GM18499 (cell line): Measurements from ENCODE around the gene CFAP410.
"Not testable (repeated sequence)": the region's sequence is repeated elsewhere in the genome, so short reads cannot be mapped to it uniquely, and the experiment has no call there.

Experiments used
- ATAC-seq: cut with Tn5 transposase; IDR thresholded peaks from one replicate; pipeline ENCODE4 v1.9.1; 2021; ENCODE audit warnings: moderate number of reproducible peaks; ENCODE audit not compliant: insufficient read depth, unreplicated experiment

Gene CFAP410

DNA sequence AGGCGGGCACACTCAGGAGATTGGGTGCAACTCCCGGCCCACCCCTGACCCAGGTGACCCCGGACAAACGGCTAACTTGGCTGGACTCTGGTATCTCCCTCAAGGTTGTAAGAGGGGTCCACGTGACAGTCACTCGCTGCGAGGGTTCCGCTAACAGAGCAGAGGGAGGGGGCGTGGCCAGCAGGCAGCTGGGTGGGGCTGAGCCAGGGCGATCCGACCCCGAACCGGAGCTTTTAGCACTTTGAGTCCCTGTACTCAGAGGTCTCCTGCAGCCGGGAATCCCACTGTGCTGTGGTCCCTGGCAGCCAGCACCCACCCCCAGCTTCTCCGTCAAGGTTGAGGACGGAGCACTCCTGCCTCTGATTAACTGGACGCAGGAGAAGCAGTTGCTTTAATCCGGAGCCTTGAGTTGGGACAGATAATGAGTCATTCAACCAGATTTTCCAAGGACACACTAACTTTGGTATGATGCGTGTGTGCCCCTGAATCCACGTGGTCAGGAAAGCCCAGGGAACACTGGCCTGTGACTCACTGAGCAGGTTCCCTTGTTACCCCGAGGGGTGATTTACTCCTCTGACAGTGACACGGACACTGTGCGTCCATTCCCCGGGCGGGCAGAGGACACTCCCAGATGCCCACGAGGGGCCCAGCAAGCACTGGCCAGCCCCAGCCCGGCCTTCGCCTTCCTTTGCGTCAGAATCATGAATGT lies 31.0 kb upstream of the CFAP410 start:
- ATAC-seq = no peak

DNA sequence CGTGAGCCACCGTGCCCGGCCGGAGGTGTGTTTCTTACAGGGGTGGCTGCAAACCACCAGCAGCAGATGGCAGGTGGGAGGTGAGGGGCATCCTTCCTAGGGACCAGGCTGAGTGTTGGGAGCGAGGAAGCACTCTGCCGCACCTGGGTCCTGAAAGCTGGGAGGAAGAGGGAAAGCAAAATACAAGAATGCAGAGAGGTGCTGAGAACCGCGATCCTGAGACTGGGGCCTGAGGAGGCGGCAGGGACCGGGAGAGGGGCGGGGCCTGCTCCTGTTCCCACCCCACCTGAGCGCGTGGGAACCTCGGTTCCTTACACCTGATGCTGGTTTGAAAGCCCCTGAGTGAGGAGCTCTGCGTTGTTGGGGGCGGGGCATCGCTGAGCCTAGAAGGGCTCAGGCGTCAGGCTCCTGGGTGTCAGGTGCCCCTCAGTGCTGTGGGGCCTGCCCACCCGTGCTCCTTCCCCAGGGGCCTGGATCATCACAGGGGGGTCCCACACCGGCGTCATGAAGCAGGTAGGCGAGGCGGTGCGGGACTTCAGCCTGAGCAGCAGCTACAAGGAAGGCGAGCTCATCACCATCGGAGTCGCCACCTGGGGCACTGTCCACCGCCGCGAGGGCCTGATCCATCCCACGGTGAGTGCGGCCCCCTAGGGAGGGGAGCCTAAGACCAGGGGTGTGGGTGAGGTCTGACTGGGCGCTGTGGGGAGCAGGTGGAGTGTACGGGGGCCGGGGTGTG lies 29.7 kb upstream of the CFAP410 start:
- ATAC-seq = no peak

DNA sequence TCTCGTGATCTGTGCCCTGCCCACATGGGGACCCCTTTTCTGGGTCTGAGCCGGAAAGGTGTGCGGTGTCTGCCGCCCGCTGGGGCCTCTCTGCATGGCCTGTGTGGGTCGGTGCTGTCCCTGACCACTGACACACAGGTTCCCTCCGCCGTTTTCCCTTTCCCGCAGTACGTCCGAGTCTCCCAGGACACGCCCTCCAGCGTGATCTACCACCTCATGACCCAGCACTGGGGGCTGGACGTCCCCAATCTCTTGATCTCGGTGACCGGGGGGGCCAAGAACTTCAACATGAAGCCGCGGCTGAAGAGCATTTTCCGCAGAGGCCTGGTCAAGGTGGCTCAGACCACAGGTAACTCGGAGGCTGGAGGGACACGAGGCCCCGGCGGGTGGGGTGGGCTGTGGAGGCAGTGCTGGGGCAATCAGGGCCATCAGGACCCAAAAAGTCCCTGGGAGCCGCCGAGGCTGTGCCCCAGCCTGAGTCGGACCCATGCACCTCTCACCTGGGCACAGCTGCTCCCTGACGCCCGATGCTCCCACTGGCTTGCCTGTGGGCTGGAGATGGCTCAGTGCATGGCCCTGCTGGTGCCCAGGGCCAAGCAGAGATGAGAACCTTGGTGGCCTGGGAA lies 27.5 kb upstream of the CFAP410 start:
- ATAC-seq = no peak

DNA sequence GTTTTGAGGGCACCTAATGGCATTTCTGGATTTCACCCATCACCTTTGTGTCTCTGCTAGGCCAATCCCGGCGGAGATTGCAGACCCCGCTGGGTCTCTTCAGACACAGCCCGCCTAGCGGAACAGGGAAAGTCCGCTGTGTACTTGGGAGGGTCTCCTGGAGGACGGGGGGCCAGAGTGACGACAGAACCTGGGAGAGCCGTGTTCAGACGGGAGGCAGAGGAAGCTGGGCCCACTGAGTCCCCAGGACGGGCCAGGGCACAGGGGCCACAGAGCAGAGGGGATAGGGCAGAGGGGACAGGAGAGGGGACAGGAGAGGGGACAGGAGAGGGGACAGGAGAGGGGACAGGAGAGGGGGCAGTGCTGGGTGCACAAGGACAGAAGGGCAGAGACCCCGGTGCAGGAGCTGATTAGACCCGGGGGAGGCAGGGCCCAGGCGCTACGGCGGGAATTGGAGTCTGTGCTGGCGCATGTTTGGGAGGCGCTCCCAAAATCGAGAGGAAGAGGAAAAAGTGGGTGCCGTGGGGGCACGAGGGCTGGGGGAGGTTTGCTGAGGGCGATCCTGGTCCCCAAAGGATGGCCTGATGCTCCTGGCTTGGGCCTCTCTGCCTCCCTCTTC lies 26.9 kb upstream of the CFAP410 start:
- no peak for ATAC-seq

DNA sequence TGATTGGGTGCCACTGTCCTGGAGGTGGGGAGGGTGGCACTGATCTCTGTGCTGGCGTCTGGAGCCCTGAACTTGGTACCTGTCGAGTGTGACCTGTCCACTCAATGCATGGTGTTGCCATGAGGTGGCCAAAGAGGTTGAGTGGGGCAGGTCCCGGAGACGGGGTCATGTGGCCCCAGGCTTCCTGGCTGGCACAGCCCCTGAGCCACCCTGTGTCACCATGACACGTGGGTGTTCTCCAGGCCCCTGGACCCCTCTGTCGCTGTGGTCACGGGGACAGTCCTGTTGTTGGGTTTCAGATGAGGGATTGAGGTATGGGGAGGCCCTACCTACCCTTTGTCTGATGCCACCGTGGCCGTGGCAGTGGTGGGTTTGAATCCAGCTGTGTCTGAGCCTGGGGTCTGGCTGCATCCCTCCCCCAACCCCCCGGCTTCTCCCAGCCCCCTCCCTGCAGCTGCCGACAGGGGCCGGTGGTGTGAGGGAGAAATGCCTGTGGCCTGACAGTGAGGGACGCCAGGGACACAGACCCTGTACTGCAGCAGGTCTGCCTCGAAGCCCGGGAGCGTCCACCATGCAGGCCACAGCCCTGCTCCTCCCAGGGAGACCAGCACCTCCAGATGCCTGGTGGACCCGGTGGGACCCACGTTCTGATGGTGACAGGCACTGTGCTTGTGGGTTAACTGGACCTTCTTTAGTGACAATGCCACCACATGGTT lies 26.2 kb upstream of the CFAP410 start:
- ATAC-seq = no peak

DNA sequence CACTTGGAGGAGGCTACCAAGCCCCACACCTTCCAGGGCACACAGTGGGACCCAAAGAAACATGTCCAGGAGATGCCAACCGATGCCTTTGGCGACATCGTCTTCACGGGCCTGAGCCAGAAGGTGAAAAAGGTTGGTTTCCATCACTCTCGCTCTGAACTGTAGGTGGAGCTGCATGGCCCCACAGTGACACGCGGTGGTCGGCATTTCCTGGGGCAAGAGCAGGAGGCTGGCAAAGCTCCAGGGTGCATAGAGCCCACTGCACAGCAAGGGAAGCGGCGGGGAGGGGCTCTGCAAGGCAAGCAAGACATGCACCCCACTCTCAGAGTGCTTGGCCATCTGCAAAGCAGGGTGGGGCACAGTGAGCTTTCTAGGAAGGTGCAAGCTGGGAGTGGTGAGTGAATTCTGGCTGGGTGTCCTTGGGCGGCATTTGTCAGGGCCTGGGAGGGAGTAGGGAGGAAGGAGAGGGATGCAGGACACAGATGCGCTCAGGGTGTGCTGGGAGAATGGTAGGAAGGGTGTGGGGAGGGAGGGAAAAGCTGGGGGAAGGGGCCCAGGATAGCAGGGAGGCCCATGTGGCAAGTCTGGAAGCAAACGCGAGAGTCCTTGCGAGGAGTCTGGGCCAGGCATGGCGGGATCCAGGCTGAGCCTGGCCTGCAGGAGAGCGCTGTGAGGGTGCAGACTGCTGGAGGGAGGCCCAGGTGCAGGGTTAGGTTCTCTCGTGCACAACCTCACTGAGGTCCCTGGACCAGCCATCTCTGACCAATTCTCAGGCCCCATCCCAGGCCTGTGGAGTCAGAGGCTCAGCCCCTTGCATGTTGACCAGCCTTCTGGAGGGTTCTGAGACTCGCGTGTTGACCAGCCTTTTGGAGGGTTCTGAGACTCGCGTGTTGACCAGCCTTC lies 25.2 kb upstream of the CFAP410 start:
- no peak for ATAC-seq

DNA sequence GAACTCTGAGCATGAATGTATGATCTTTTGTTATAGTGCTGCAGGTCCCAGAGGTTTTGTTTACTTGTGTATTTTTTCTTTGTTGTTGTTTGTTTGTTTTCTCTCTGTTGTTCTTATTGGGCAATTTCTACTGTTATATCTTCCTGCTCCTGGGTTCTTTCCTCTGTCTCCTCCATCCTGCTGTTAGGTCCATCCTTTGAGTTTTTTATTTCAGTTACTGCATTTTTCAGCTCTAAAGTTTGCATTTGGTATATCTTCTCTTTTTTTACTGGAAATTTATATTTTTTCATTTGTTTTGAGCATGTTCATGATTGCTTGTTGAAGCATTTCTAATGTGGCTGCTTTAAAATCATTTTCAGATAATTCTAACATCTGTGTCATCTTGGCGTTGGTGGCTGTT lies 24.1 kb upstream of the CFAP410 start:
- no peak for ATAC-seq

DNA sequence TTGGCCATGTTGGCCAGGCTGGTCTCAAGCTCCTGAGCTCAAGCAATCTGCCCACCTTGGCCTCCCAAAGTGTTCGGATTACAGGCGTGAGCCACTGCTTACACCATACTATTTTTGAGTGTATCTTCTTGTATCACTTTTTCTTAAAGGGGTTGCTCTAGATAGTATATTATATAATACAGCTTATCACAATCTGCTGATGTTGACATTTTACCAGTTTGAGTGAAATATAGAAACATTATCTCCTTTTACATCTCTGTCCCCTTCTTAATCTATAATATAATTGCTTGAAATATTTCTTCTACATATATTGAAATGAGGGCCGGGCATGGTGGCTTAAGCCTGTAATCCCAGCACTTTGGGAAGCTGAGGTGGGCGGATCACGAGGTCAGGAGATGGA lies 22.7 kb upstream of the CFAP410 start:
- ATAC-seq = not testable (repeated sequence)

DNA sequence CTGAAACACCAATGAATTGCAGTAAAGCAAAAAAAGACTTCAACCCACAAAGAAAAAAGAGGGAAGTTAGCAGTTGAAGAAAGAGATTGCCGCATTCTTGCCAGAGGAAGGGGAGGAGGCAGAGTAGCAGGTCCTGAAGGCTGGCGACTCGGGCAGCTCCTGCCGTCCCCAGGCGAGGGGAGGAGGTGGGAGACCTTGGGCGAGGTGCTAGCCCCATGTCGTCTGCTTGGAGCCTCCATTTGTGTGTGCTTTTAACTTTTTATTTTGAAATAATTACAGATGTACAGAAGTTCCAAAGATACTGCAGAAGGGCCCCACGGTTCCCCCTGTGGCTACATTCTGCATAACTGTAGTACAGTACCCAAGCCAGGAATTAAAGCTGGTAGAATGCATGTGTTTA lies 21.0 kb upstream of the CFAP410 start:
- no peak for ATAC-seq

DNA sequence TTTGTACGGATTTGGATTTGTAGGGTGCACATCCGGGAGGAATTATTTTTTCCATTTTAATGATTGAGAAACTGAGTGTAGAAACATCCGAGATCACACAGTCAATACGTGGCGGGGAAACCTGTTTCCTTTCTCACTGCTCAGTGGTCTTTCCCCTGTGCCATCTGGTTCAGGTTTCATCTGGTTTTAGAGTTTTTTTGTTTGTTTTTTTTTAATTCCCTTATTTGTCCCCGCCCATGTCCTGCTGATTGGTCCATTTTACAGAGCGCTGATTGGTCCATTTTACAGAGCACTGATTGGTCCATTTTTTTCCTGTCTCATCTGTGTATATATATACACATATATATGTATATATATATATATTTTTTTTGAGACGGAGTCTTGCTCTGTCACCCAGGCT lies 20.2 kb upstream of the CFAP410 start:
- no peak for ATAC-seq

DNA sequence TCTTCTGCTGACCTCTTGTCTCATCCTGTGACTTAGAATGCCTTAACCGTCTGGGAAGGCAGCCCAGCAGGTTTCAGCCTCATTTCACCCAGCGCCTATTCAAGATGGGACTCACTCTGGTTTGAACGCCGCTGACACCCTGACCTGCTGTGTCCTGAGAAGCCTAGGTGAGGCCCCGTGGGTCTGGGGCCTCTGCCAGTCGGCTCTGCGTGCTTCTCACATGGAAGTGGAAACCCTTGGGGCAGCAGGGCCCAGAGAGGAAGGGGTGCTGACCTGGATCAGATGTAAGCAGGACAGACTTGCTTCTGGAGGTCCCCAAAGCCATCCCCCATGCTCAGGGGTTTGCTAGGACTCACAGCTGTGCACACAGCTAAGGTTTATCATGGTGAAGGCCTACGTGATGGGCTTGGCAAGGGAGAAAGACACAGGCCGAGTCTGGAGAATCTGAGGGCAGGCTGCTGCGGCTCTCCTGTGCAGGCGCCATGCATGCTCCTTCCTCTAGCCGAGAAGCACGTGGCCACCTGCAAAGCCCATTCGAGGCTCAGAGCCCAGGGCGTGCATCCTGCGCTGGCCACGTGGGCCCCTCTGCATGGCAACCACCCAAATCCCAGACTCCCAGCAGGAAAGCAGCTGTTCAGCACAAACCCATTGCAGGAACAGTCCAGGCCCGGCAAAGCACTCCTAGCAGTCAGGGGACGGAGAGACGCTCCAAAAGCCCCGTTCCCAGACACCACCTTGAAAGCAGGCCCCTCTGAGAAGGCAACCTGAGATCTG lies 18.1 kb upstream of the CFAP410 start:
- no peak for ATAC-seq

DNA sequence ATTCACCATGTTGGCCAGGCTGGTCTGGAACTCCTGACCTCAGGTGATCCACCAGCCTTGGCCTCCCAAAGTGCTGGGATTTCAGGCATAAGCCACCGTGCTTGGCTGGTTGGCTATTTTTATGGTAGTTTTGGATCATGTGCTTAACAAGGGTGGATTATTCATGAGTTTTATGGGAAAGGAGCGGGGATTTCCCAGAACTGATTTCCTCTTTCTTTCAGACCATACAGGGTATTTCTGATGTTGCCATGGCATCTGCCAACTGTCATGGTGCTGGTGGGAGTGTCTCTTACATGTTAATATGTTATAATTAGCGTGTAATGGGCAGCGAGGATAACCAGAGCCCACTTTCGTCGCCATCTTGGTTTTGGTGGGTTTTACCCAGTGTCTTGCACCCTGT lies 17.4 kb upstream of the CFAP410 start:
- no peak for ATAC-seq

DNA sequence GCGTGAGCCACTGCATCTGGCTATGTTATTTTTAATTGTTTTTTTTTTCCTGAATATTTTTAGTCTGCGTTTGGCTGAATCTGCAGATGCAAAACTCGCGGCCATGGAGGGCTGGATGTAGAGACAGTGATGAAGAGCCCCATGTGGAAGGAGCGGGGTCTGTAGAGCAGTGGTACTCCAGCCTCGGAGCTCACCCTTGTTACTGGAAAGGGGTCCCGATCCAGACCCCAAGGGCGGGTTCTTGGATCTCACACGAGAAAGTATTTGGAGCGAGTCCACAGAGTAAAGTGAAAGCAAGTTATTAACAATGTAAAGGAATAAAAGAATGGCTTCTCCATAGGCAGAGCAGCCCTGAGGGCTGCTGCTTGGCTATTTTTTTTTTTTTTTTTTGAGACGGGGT lies 17.0 kb upstream of the CFAP410 start:
- ATAC-seq = no peak

DNA sequence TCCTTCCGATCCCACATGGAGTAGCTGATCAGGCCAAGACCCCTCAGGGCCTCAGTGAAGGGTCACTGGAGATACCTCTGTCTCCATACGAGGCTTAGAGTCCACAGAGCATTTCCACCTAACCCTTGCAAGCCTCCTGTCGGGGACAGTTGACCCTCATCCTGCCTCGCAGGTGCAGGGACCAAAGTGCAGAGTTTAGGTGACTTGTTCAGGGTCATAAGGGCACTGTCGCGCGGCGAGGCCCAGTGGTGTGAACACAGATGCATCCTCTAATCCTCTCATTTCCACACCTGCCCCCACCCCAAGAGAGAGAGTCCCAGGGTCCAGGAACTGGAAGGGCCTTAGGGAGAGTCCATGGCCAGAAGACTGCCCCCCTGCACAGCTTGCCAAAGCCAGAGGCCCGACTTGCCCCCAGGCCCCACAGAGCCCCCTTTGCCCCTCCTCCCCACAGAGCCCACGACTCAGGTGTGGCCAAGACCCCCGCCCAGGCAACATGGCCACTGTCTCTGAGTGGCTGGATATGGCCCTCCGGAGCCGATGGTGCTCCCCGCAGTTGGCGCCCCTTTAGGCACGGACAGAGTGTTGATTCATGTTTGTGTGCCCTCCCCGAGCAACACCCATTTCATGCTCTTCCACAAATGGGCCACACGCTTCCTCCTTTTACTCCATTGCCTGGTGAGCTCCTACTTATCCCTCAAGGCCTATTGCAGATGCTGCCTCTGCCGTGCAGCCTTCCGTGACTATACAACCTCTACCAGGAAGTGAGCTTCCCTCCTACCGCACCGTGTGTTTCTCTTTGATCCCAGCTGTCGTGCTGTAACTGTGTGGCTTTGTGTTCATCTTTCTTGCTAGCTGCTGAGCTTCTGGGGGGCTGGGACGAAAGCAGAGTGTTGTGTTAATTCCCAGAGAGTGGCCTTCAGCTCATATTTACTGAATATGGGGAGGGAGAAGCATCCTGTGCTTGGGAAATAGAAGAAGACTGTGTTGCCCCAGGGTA lies 15.9 kb upstream of the CFAP410 start:
- ATAC-seq = no peak

DNA sequence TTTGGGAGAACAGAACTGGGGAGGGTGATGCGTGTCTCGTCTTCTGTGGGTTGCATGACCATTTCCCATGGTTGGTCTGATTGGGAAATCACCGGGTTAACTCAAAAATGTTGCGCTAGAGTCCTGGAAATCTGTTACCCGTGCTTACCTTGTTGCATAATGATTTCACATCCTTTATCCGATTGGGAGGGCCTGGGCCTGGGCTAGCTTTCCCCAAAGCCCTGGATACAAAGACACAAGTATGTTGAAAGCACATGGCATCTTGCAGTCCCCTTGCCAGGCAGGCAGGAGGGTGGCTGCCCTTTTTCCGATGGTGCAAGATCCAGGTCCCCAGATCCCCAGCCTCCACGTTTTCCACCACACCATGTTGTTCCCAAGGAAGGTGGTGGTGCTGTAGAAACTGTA lies 14.8 kb upstream of the CFAP410 start:
- no peak for ATAC-seq

DNA sequence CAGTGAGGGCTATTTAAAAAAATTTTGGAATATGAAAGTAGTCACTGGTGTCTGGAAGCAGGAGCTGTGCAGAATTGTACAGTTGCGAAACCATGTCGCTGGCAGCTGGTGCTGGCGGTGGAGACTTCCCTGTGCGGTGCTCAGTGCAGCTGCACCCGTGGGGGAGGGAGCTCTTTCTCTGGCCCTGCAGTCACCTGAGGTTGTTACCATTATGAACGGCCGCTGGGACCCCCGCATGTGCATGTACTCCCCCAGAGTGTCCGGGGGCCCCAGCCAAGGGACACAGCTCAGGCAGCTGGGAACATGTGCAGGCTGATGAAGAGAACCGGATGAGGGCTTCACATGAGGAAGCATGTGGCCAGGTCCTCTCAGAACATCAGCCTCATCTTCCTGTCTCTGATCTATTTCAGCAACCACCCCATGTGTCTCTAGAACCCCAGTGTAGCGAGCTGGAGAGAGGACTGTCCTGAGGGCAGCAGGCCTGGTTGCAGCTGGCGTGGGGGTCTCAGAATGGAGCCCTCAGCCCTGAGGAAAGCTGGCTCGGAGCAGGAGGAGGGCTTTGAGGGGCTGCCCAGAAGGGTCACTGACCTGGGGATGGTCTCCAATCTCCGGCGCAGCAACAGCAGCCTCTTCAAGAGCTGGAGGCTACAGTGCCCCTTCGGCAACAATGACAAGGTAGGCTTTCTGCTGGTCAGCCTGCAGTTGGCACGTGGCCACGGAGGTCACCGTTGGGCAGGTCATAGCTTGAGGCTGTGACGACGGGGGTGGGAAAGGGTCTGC lies 14.2 kb upstream of the CFAP410 start, which contains the start of gene TRPM2:
TRPM2 (plus strand) TSS at position 431 of the 780 bp plus-strand sequence; CDS start at position 511, 80 bp downstream.
- ATAC-seq = no peak
